Measurements from ENCODE around the gene NDUFAF3. TPM values are rescaled to one million over a fixed set of nuclear protein-coding genes. Genes with fewer than 3 reads are reported as not detected.

NDUFAF3 gene
- total and polyA plus RNA-seq, 2 experiments from 2014 or later, result 49.9 to 118 TPM

DNA sequence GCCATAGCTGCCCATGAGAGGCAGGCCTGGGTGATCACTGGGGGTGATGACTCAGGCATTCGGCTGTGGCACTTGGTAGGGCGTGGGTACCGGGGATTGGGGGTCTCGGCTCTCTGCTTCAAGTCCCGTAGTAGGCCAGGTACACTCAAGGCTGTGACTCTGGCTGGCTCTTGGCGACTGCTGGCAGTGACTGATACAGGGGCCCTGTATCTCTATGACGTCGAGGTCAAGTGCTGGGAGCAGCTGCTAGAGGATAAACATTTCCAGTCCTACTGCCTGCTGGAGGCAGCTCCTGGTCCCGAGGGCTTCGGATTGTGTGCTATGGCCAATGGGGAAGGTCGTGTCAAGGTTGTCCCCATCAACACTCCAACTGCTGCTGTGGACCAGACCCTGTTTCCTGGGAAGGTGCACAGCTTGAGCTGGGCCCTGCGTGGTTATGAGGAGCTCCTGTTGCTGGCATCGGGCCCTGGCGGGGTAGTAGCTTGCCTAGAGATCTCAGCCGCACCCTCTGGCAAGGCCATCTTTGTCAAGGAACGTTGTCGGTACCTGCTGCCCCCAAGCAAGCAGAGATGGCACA, 9.4 kb upstream of the NDUFAF3 start (continued):
- TF ChIP-seq, protein P1, sequence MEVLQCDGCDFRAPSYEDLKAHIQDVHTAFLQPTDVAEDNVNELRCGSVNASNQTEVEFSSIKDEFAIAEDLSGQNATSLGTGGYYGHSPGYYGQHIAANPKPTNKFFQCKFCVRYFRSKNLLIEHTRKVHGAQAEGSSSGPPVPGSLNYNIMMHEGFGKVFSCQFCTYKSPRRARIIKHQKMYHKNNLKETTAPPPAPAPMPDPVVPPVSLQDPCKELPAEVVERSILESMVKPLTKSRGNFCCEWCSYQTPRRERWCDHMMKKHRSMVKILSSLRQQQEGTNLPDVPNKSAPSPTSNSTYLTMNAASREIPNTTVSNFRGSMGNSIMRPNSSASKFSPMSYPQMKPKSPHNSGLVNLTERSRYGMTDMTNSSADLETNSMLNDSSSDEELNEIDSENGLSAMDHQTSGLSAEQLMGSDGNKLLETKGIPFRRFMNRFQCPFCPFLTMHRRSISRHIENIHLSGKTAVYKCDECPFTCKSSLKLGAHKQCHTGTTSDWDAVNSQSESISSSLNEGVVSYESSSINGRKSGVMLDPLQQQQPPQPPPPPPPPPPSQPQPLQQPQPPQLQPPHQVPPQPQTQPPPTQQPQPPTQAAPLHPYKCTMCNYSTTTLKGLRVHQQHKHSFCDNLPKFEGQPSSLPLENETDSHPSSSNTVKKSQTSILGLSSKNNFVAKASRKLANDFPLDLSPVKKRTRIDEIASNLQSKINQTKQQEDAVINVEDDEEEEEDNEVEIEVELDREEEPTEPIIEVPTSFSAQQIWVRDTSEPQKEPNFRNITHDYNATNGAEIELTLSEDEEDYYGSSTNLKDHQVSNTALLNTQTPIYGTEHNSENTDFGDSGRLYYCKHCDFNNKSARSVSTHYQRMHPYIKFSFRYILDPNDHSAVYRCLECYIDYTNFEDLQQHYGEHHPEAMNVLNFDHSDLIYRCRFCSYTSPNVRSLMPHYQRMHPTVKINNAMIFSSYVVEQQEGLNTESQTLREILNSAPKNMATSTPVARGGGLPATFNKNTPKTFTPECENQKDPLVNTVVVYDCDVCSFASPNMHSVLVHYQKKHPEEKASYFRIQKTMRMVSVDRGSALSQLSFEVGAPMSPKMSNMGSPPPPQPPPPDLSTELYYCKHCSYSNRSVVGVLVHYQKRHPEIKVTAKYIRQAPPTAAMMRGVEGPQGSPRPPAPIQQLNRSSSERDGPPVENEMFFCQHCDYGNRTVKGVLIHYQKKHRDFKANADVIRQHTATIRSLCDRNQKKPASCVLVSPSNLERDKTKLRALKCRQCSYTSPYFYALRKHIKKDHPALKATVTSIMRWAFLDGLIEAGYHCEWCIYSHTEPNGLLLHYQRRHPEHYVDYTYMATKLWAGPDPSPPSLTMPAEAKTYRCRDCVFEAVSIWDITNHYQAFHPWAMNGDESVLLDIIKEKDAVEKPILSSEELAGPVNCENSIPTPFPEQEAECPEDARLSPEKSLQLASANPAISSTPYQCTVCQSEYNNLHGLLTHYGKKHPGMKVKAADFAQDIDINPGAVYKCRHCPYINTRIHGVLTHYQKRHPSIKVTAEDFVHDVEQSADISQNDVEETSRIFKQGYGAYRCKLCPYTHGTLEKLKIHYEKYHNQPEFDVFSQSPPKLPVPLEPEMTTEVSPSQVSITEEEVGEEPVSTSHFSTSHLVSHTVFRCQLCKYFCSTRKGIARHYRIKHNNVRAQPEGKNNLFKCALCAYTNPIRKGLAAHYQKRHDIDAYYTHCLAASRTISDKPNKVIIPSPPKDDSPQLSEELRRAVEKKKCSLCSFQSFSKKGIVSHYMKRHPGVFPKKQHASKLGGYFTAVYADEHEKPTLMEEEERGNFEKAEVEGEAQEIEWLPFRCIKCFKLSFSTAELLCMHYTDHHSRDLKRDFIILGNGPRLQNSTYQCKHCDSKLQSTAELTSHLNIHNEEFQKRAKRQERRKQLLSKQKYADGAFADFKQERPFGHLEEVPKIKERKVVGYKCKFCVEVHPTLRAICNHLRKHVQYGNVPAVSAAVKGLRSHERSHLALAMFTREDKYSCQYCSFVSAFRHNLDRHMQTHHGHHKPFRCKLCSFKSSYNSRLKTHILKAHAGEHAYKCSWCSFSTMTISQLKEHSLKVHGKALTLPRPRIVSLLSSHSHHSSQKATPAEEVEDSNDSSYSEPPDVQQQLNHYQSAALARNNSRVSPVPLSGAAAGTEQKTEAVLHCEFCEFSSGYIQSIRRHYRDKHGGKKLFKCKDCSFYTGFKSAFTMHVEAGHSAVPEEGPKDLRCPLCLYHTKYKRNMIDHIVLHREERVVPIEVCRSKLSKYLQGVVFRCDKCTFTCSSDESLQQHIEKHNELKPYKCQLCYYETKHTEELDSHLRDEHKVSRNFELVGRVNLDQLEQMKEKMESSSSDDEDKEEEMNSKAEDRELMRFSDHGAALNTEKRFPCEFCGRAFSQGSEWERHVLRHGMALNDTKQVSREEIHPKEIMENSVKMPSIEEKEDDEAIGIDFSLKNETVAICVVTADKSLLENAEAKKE (CRISPR knock-in tag; IDR thresholded peaks at IDR 0.05), result no peak
- TF ChIP-seq NANOG (IDR thresholded peaks at IDR 0.05; ENCODE audit: borderline replicate concordance), result no peak
- TF ChIP-seq, protein P2, sequence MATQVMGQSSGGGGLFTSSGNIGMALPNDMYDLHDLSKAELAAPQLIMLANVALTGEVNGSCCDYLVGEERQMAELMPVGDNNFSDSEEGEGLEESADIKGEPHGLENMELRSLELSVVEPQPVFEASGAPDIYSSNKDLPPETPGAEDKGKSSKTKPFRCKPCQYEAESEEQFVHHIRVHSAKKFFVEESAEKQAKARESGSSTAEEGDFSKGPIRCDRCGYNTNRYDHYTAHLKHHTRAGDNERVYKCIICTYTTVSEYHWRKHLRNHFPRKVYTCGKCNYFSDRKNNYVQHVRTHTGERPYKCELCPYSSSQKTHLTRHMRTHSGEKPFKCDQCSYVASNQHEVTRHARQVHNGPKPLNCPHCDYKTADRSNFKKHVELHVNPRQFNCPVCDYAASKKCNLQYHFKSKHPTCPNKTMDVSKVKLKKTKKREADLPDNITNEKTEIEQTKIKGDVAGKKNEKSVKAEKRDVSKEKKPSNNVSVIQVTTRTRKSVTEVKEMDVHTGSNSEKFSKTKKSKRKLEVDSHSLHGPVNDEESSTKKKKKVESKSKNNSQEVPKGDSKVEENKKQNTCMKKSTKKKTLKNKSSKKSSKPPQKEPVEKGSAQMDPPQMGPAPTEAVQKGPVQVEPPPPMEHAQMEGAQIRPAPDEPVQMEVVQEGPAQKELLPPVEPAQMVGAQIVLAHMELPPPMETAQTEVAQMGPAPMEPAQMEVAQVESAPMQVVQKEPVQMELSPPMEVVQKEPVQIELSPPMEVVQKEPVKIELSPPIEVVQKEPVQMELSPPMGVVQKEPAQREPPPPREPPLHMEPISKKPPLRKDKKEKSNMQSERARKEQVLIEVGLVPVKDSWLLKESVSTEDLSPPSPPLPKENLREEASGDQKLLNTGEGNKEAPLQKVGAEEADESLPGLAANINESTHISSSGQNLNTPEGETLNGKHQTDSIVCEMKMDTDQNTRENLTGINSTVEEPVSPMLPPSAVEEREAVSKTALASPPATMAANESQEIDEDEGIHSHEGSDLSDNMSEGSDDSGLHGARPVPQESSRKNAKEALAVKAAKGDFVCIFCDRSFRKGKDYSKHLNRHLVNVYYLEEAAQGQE (IDR thresholded peaks at IDR 0.05; ENCODE audit: unreplicated experiment), result no peak

DNA sequence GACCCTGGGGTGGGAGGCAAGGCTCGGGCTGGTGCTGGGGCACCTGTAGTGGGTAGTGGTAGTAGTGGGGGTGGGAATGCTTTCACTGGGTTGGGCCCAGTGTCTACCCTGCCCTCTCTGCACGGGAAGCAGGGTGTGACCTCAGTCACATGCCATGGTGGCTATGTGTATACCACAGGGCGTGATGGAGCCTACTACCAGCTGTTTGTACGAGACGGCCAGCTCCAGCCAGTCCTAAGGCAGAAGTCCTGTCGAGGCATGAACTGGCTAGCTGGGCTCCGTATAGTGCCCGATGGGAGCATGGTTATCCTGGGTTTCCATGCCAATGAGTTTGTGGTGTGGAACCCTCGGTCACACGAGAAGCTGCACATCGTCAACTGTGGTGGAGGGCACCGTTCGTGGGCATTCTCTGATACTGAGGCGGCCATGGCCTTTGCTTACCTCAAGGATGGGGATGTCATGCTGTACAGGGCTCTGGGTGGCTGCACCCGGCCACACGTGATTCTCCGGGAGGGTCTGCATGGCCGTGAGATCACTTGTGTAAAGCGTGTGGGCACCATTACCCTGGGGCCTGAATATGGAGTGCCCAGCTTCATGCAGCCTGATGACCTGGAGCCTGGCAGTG, 8.7 kb upstream of the NDUFAF3 start:
- ATAC-seq (no peak), DNase-seq (ENCODE audit: low spot score) (no peak)
- no peak overlapping the region for H3K4me3 Mint-ChIP-seq
- Histone ChIP-seq H3K4me3 (no peak overlapping the region), H4K20me1 (replicated peaks; ENCODE audit: insufficient read depth) (peaks cover 36% of the 10 kb centered on the region), H3K4me2 (no peak overlapping the region), H3K27me3 (ENCODE audit: insufficient read depth) (no peaks in the 10 kb centered on the region), H3K4me1 (ENCODE audit: insufficient read depth) (peaks cover 6% of the 10 kb centered on the region), H3K79me2 (replicated peaks; ENCODE audit: insufficient read depth) (peaks cover 47% of the 10 kb centered on the region), H3K36me3 (ENCODE audit: insufficient read depth) (peaks cover 19% of the 10 kb centered on the region), H3F3A (replicated peaks; ENCODE audit: low read depth) (peaks cover 26% of the 10 kb centered on the region; the same call in 1 of the 2 replicates), H3K27ac (ENCODE audit: low read depth) (no peak overlapping the region), H2AFZ (no peak overlapping the region), H3K9me2 (ENCODE audit: insufficient read depth) (no peaks in the 10 kb centered on the region)
- H3K27ac Mint-ChIP-seq, result no peak overlapping the region
- peaks cover 16% of the 10 kb centered on the region for H3K4me1 Mint-ChIP-seq
- H3K27me3 Mint-ChIP-seq (ENCODE audit: insufficient read depth, low read depth, poor library complexity), result peaks cover 16% of the 10 kb centered on the region
- H3K9me3 Mint-ChIP-seq, result peaks cover 2% of the 10 kb centered on the region; the same call in 2 of the 3 replicates
- H3K36me3 Mint-ChIP-seq (ENCODE audit: low read depth), result peaks cover 64% of the 10 kb centered on the region
- TF ChIP-seq, protein P1 (CRISPR knock-in tag; IDR thresholded peaks at IDR 0.05), result no peak
- TF ChIP-seq ZNF114 (CRISPR knock-in tag; IDR thresholded peaks at IDR 0.05), result no peak
